Measurements from ENCODE around the gene SOX8.

DNA sequence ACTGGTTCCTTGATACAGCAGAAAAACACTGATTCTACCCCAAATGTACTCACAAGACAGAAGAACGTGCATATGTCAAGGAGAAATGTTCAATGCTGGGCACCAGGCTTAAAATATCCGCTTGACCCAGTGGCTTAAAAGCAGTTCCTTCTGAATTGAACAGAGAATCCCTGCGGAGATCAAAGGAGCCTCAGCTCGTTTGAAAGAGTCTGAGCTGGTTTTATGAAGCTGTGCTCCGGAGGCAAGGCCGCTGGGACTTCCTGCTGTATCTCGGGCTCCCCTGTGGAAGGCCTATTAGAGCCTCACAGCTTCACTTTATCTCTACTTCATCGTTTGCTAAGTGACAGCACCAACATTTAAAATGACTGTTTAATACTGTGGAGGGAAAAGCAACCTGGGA is 12.9 kb upstream of the SOX8 start:
- TF ChIP-seq, protein P1, sequence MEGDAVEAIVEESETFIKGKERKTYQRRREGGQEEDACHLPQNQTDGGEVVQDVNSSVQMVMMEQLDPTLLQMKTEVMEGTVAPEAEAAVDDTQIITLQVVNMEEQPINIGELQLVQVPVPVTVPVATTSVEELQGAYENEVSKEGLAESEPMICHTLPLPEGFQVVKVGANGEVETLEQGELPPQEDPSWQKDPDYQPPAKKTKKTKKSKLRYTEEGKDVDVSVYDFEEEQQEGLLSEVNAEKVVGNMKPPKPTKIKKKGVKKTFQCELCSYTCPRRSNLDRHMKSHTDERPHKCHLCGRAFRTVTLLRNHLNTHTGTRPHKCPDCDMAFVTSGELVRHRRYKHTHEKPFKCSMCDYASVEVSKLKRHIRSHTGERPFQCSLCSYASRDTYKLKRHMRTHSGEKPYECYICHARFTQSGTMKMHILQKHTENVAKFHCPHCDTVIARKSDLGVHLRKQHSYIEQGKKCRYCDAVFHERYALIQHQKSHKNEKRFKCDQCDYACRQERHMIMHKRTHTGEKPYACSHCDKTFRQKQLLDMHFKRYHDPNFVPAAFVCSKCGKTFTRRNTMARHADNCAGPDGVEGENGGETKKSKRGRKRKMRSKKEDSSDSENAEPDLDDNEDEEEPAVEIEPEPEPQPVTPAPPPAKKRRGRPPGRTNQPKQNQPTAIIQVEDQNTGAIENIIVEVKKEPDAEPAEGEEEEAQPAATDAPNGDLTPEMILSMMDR (IDR thresholded peaks at IDR 0.05; ENCODE audit: low read length), result no peak
- no peak for TF ChIP-seq EZH2 (IDR thresholded peaks at IDR 0.05; ENCODE audit: borderline replicate concordance, low read length)
